ENCODE data around the gene ELK4. TPM values are rescaled to one million over a fixed set of nuclear protein-coding genes. Genes with fewer than 3 reads are reported as not detected.

ELK4 gene
- total and polyA plus RNA-seq, 2 of the 8 experiments (the other 6 are each of a cell fraction or from before 2014, with no cell fraction given): 2.9 to 26.3 TPM

GRCh38 chr1:205591522-205592351, 40.1 kb downstream of the ELK4 start (continued):
- TF ChIP-seq FOSL1 (IDR thresholded peaks at IDR 0.05; ENCODE audit: insufficient read depth, low read depth, low read length): no peak
- TF ChIP-seq TAF7 (optimal IDR thresholded peaks at IDR 0.05; ENCODE audit: borderline replicate concordance, low read depth, low read length): peak; percentile 55
- TF ChIP-seq TBP (IDR thresholded peaks at IDR 0.05; ENCODE audit: low read depth, low read length): peak; percentile 57; the same call in 1 of the 2 replicates
- TF ChIP-seq EP300 (IDR thresholded peaks at IDR 0.05; ENCODE audit: borderline replicate concordance in 1 of 2, low read depth in 2 of 2, low read length in 2 of 2): no peak
- peak; percentile 51; the same call in 1 of the 2 replicates for TF ChIP-seq RBBP5 (IDR thresholded peaks at IDR 0.05; ENCODE audit: borderline replicate concordance, low read depth, low read length)
- TF ChIP-seq SIRT6 (IDR thresholded peaks at IDR 0.05; ENCODE audit: low read length): no peak
- TF ChIP-seq BCL11A (IDR thresholded peaks at IDR 0.05; ENCODE audit: low read depth in 2 of 2, low read length in 2 of 2): no peak
- no peak for TF ChIP-seq MAFK (IDR thresholded peaks at IDR 0.05; ENCODE audit: low read depth, low read length)
- peak; percentile 40; the same call in 1 of the 2 replicates for TF ChIP-seq MAX (IDR thresholded peaks at IDR 0.05)
- no peak for TF ChIP-seq SAP30 (IDR thresholded peaks at IDR 0.05; ENCODE audit: insufficient read depth, insufficient replicate concordance, low read length)
- TF ChIP-seq SRF (IDR thresholded peaks at IDR 0.05; ENCODE audit: low read depth, low read length): no peak
- TF ChIP-seq POLR2A (IDR thresholded peaks at IDR 0.05; ENCODE audit: control extremely low read depth in 1 of 2, low read depth in 2 of 2, low read length in 2 of 2): 0 out of 3 replicates have a peak, but pooled peaks of 1 of the 2 experiments have one; percentile 39
- TF ChIP-seq GABPA (IDR thresholded peaks at IDR 0.05; ENCODE audit: borderline replicate concordance, insufficient read depth, low read length): peak; percentile 60; the same call in 1 of the 2 replicates
- no peak for TF ChIP-seq ATF3 (IDR thresholded peaks at IDR 0.05; ENCODE audit: insufficient read depth, low read depth, low read length)
- TF ChIP-seq CTCF (IDR thresholded peaks at IDR 0.05; ENCODE audit: control extremely low read depth in 1 of 3, insufficient read depth in 1 of 3, low read depth in 1 of 3, low read length in 3 of 3): peak; percentile 91 to 99 (median 94)
- no peak for TF ChIP-seq SP4 (IDR thresholded peaks at IDR 0.05; ENCODE audit: low read length)
- TF ChIP-seq CBX5 (IDR thresholded peaks at IDR 0.05; ENCODE audit: low read depth, low read length): no peak
- peak; percentile 50; the same call in 1 of the 2 replicates for TF ChIP-seq CREB1 (IDR thresholded peaks at IDR 0.05)
- TF ChIP-seq NRF1 (IDR thresholded peaks at IDR 0.05; ENCODE audit: low read depth, low read length): no peak
- no peak for TF ChIP-seq KDM5A (IDR thresholded peaks at IDR 0.05; ENCODE audit: low read length)
